K562 (cell line): Measurements from ENCODE around the gene LPGAT1. TPM values are rescaled to one million over a fixed set of nuclear protein-coding genes. Genes with fewer than 3 reads are reported as not detected.

Experiments used
- ATAC-seq: fragments of 200-7000 bp; cut with Tn5 transposase; 3 replicates; pipeline ENCODE4 v1.9.1; 2020; ENCODE audit warnings: moderate library complexity
- BruUV-seq: library from RNA; stranded (reverse); fragments of 400-500 nt; replicated peaks from 2 replicates; lab custom pipeline; 2021; lab: Mats Ljungman, UMichigan
- CTCF ChIA-PET: fragments of 300-600 bp; formaldehyde crosslinking; extraction: SDS; loops from one replicate; lab custom pipeline; 2021; ENCODE audit warnings: low intra/inter-chr PET ratio; lab: Yijun Ruan, JAX
- POLR2A ChIA-PET: fragments of 300-600, 350-650 bp; sonication (Branson Sonifier 250); formaldehyde crosslinking; extraction: SDS; loops from one replicate; lab custom pipeline; 2021; ENCODE audit warnings: antibody characterized with exemption, inconsistent platforms; lab: Yijun Ruan, JAX
- DNase-seq, 4 experiments: peaks; one replicate each; pipeline versions ENCODE4 v3.0.0 to v3.0.0-alpha.2; 2011 to 2018; ENCODE audit warnings: low spot score in 3 of 4, mixed read lengths in 3 of 4; ENCODE audit errors: extremely low read depth in 1 of 4
- FAIRE-seq: peaks from 2 replicates; lab custom pipeline; 2011; peaks lifted over from hg19 to GRCh38; lab: Jason Lieb, UNC
- H2AFZ ChIP-seq: 2 replicates; pipeline ENCODE4 v1.6.0; 2011; ENCODE audit warnings: low read depth, low read length, control low read depth, inconsistent platforms
- H3K27ac ChIP-seq: fragments of 200-600 bp; 3 replicates; pipeline ENCODE4 v1.8.0; 2011; ENCODE audit warnings: low read depth, mild to moderate bottlenecking, control low read depth, inconsistent platforms, low read length, moderate library complexity, mixed read lengths; ENCODE audit errors: extremely low read depth
- H3K27me3 ChIP-seq, 2 experiments: fragments of 300-600 bp in 1 of 2; 2 replicates in 1 of 2; 3 replicates in 1 of 2; pipeline versions ENCODE4 v1.6.0 to v1.8.0; 2011; ENCODE audit warnings: inconsistent platforms in 2 of 2, low read length in 2 of 2, mild to moderate bottlenecking in 1 of 2, mixed read lengths in 1 of 2, moderate library complexity in 1 of 2; ENCODE audit not compliant: control insufficient read depth in 2 of 2, insufficient read depth in 2 of 2
- H3K36me3 ChIP-seq: fragments of 300-600 bp; 3 replicates; pipeline ENCODE4 v1.8.0; 2011; ENCODE audit warnings: mild to moderate bottlenecking, low read length, inconsistent platforms; ENCODE audit not compliant: control insufficient read depth, insufficient read depth
- H3K4me1 ChIP-seq, 2 experiments: fragments of 200-600 bp in 1 of 2; replicated peaks in 1 of 2; 2 replicates in 1 of 2; 3 replicates in 1 of 2; pipeline versions ENCODE4 v1.5.1 to v1.8.0; 2011; ENCODE audit warnings: inconsistent platforms in 2 of 2, low read length in 2 of 2, mild to moderate bottlenecking in 1 of 2, mixed read lengths in 1 of 2, moderate library complexity in 1 of 2; ENCODE audit not compliant: control insufficient read depth in 2 of 2, insufficient read depth in 2 of 2
- H3K4me2 ChIP-seq: 2 replicates; pipeline ENCODE4 v1.6.1; 2011; ENCODE audit warnings: low read length, control low read depth, inconsistent platforms, mixed read lengths; ENCODE audit not compliant: insufficient read depth
- H3K4me3 ChIP-seq: fragments of 200-600 bp; sonication (generic), shearing (Covaris generic); 2 replicates; pipeline ENCODE4 v1.5.1; 2016; ENCODE audit warnings: control low read depth, inconsistent platforms
- H3K79me2 ChIP-seq: fragments of 200-600 bp; 3 replicates; pipeline ENCODE4 v1.8.0; 2011; ENCODE audit warnings: low read length, inconsistent platforms; ENCODE audit not compliant: control insufficient read depth, insufficient read depth
- H3K9ac ChIP-seq, 2 experiments: 2 replicates each; pipeline versions ENCODE4 v1.6.0 to v1.6.1; 2011; ENCODE audit warnings: low read depth in 2 of 2, low read length in 2 of 2, control low read depth in 1 of 2, inconsistent platforms in 1 of 2, mild to moderate bottlenecking in 1 of 2, mixed read lengths in 1 of 2; ENCODE audit not compliant: insufficient read depth in 1 of 2
- H3K9me1 ChIP-seq: one replicate; pipeline ENCODE4 v1.6.0; 2011; ENCODE audit warnings: inconsistent platforms, mild to moderate bottlenecking, low read length, moderate library complexity; ENCODE audit not compliant: control insufficient read depth, insufficient read depth
- H3K9me3 ChIP-seq: replicated peaks from 2 replicates; pipeline ENCODE4 v1.5.1; 2011; ENCODE audit warnings: low read depth, low read length, inconsistent platforms; ENCODE audit not compliant: control insufficient read depth, insufficient read depth
- H4K20me1 ChIP-seq: replicated peaks from 2 replicates; pipeline ENCODE4 v1.6.1; 2011; ENCODE audit warnings: low read length, inconsistent platforms, mixed read lengths; ENCODE audit not compliant: control insufficient read depth, insufficient read depth
- CBX5 ChIP-seq: IDR thresholded peaks from 2 replicates; pipeline ENCODE4 v1.6.1; 2014; ENCODE audit warnings: low read depth, borderline replicate concordance
- MAZ ChIP-seq, 2 experiments: fragments of 450-650 bp in 1 of 2; sonication (generic) in 1 of 2; formaldehyde crosslinking; IDR thresholded peaks in 1 of 2; conservative IDR thresholded peaks in 1 of 2; 2 replicates each; pipeline versions ENCODE4 v1.4.0 to v1.5.0; 2020; ENCODE audit warnings: mild to moderate bottlenecking in 1 of 2, missing genetic modification reagents in 1 of 2
- STAG1 ChIP-seq: sonication (generic); formaldehyde crosslinking; IDR thresholded peaks from 2 replicates; pipeline ENCODE4 v1.5.0; 2020; ENCODE audit warnings: missing genetic modification reagents, borderline replicate concordance
- WGBS: fragments of 100-300 bp; shearing (Covaris generic); methylation state at CpG from one replicate; pipeline ENCODE4 v1.1.6; 2016; ENCODE audit warnings: low coverage, mixed read lengths; ENCODE audit not compliant: insufficient coverage; ENCODE audit errors: missing lambda C conversion rate; 5-methylcytosine and 5-hydroxymethylcytosine counted together
- in situ Hi-C: fragments of 300-500 bp; cut with MboI; formaldehyde crosslinking; loops from 4 replicates; pipeline ENCODE4 v1.15.0; 2018; ENCODE audit warnings: inconsistent platforms, mixed read lengths
- intact Hi-C: fragments of 100-400 bp; cut with micrococcal nuclease; formaldehyde crosslinking; loops from 2 replicates; pipeline ENCODE4 v1.14.2; 2022
- polyA plus RNA-seq, 8 experiments: library from polyadenylated mRNA; depleted of rRNA in 4 of 8; stranded (reverse) in 5 of 8; unstranded in 3 of 8; fragments of >200 nt; fragmentation: Nextera tagmentation in 2 of 8; fragmentation: Illumina TruSeq in 1 of 8; extraction: Ambion mirVana in 2 of 8; extraction: Trizol in 1 of 8; gene quantifications; 2 replicates each; pipeline versions ENCODE4 v1.2.1 to v1.2.3, GENCODE V29; 2011 to 2014; ENCODE audit warnings: inconsistent platforms in 1 of 8, missing spikeins in 1 of 8
- total RNA-seq, 7 experiments: library from RNA; depleted of rRNA in 6 of 7; stranded (reverse); fragments of >200 nt in 6 of 7; fragmentation: Illumina TruSeq in 2 of 7; extraction: Trizol in 2 of 7; gene quantifications; 2 replicates each; pipeline versions ENCODE4 v1.2.1 to v1.2.3, GENCODE V29; 2011 to 2021; ENCODE audit warnings: low replicate concordance in 1 of 7
- TF ChIP-seq, protein P1 (sequence below): sonication (generic); formaldehyde crosslinking; IDR thresholded peaks from 2 replicates; pipeline ENCODE4 v1.8.0; 2022; ENCODE audit warnings: mild to moderate bottlenecking, missing genetic modification reagents
- TF ChIP-seq, protein P2 (sequence below): sonication (generic); formaldehyde crosslinking; IDR thresholded peaks from 2 replicates; pipeline ENCODE4 v1.8.0; 2022; ENCODE audit warnings: missing genetic modification reagents, mild to moderate bottlenecking, moderate library complexity, borderline replicate concordance

Gene LPGAT1
- total and polyA plus RNA-seq, 9 of the 15 experiments (the other 6 are each of a cell fraction or from before 2014, with no cell fraction given) = 5.7 to 31.4 (median 16.3) TPM

DNA sequence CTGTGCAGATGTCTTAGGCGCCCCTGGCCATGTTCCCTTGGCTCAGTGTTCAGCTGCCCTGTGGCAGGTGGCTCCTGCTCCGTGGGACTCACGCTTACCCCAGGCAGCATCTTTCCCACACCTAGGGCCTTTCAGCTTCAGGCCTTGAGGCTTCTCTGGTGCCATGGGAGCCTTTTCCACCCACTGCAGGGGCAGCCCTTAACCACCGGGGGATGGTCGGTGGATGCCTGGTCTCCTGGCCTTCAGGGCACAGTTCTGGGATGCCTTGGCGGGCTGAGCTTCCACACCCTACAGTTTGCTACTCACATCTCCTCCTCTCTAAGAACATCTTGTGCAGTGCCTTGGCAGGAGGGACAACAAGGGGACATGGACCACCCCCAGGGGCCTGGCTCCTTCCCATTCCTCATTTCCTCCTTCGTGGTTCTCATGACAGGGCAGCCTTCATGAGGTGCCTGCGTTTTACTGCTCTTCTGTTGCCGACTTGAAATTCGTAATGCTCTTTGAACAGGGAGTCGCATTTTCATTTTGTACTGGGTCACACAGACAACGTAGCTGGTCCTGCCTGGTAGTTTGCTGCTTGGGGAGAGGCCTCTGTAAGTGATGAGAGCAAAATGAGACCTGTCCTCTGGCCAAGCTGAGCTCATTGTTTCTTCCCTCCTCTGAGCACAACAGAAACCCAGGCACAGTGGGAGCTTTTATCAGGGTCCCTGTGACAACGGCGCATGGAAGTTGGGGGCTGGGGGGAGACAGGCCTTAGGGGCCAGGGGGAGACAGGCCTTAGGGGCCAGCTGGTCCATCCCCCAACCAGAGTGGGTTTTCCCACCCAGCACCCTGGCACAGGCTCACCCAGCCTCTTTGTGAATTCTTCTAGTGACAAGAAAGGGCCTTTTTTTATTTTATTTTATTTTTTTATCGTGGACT lies 93.2 kb downstream of the LPGAT1 start:
- H3K9me1 ChIP-seq = no peaks in the 10 kb centered on the region
- POLR2A ChIA-PET = interaction anchor here (0.6 to 4.3 kb wide), 6 partner anchors 12 to 39 kb away, joined by 3 to 35 read pairs (median 4); no protein-coding TSS in a partner anchor
- in situ Hi-C loops = no loop called here
- H3K9ac ChIP-seq = no peak overlapping the region; a peak in 2 of 4 replicates
- H3K9me3 ChIP-seq = no peaks in the 10 kb centered on the region
- H3K4me3 ChIP-seq = no peak overlapping the region
- DNase-seq (no peak), ATAC-seq (no peak), FAIRE-seq (no peak)
- CTCF ChIA-PET = no interaction called here
- 56% methylated on average over 15 of the region's 15 CpGs for WGBS
- no peak overlapping the region for H2AFZ ChIP-seq
- no peak overlapping the region for H3K4me2 ChIP-seq
- TF ChIP-seq CBX5 (no peak), STAG1 (CRISPR knock-in tag) (peak; percentile 26; the same call in 1 of the 2 replicates), MAZ (CRISPR knock-in tag; conservative IDR thresholded peaks at IDR 0.05 in 1 of 2, IDR thresholded peaks at IDR 0.05 in 1 of 2) (no peak)
- TF ChIP-seq, protein P1, sequence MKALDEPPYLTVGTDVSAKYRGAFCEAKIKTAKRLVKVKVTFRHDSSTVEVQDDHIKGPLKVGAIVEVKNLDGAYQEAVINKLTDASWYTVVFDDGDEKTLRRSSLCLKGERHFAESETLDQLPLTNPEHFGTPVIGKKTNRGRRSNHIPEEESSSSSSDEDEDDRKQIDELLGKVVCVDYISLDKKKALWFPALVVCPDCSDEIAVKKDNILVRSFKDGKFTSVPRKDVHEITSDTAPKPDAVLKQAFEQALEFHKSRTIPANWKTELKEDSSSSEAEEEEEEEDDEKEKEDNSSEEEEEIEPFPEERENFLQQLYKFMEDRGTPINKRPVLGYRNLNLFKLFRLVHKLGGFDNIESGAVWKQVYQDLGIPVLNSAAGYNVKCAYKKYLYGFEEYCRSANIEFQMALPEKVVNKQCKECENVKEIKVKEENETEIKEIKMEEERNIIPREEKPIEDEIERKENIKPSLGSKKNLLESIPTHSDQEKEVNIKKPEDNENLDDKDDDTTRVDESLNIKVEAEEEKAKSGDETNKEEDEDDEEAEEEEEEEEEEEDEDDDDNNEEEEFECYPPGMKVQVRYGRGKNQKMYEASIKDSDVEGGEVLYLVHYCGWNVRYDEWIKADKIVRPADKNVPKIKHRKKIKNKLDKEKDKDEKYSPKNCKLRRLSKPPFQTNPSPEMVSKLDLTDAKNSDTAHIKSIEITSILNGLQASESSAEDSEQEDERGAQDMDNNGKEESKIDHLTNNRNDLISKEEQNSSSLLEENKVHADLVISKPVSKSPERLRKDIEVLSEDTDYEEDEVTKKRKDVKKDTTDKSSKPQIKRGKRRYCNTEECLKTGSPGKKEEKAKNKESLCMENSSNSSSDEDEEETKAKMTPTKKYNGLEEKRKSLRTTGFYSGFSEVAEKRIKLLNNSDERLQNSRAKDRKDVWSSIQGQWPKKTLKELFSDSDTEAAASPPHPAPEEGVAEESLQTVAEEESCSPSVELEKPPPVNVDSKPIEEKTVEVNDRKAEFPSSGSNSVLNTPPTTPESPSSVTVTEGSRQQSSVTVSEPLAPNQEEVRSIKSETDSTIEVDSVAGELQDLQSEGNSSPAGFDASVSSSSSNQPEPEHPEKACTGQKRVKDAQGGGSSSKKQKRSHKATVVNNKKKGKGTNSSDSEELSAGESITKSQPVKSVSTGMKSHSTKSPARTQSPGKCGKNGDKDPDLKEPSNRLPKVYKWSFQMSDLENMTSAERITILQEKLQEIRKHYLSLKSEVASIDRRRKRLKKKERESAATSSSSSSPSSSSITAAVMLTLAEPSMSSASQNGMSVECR (CRISPR knock-in tag) = no peak
- TF ChIP-seq, protein P2, sequence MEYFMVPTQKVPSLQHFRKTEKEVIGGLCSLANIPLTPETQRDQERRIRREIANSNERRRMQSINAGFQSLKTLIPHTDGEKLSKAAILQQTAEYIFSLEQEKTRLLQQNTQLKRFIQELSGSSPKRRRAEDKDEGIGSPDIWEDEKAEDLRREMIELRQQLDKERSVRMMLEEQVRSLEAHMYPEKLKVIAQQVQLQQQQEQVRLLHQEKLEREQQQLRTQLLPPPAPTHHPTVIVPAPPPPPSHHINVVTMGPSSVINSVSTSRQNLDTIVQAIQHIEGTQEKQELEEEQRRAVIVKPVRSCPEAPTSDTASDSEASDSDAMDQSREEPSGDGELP (CRISPR knock-in tag) = 0 out of 2 replicates have a peak, but pooled peaks have one; percentile 18
- no TSS peak for BruUV-seq
- no peaks in the 10 kb centered on the region for H3K36me3 ChIP-seq
- peaks cover 15 to 23% of the 10 kb centered on the region in 2 experiments for H3K4me1 ChIP-seq
- no peaks in the 10 kb centered on the region for H4K20me1 ChIP-seq
- H3K27ac ChIP-seq = no peak overlapping the region
- H3K27me3 ChIP-seq = no peaks in the 10 kb centered on the region
- no peaks in the 10 kb centered on the region for H3K79me2 ChIP-seq
- intact Hi-C loops = no loop called here
